ENCODE data around the gene MXI1.
A peak's percentile ranks its signal among the peaks of the same experiment; 100 is the strongest.

Gene MXI1

DNA sequence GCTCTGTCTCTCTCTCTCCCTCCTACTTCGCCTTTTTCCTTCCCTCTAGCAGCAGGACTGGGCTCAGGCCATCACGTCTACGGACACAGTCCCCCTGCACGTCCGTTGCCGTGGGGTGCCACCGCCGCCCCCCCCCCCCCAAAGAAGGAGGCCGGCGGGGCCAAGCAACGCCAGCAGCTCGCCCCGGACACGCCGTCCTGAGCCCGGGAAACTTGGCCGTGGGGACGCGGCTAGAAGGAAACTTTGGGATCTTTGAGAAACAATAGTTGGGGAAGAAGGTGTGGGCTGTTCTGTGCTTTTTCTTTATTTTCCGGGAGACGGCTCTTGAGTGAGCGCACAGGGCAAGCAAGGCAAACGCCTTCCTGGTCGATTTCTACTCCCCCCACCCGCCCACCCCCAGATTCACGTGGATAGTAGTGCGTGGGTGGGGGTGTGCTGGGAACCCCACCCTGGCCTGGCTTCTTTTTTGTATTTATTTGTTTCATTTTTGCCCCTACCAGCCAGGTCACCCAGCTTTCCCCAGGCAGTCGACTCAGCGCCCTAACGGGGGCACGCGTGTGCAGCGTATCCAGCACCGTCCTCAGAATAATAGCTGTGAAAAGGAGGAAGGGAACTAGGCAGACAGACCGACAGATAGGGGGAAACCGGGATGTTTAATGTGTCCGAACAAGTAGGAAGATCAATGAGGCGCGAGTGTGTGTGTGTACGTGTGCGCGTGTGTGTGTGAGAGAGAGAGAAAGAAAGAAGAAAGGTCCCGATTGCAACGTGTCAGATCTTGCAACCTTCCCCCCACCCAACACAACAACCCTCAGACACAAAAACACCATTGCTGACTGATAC is 1.4 kb downstream of the MXI1 start:
- Histone ChIP-seq H3K27ac (ENCODE audit: low read depth, low read length) (peak overlapping the region; percentile 45), H3K27me3 (ENCODE audit: insufficient read depth, low read length) (no peaks in the 10 kb centered on the region)

DNA sequence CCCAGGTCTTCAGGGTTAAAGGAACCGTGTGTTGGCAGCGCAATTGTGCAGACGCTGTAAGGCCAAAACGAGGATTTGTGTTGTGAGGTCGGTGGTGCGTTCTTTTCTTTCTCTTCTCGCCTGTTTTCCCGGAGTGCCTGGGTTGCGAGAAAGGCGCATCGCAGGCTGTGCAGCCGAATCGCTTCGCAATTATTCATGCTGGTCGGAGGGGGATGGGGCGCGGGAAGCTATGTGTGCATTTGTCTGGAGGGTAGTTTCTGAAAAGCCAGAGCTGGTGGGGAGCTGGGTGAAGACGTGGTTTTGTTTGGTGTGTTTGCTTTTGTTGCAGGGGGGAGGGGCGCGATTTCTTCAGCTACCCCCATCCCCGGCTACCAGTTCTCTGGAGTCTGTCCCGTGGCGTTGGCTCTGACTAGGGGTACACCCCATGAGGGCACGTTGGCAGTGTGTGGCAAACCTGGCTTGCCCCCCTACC is 2.1 kb downstream of the MXI1 start:
- Histone ChIP-seq H3K79me2 (ENCODE audit: control insufficient read depth, insufficient read depth, low read length, unreplicated experiment) (no peaks in the 10 kb centered on the region), H2AFZ (ENCODE audit: low read length, unreplicated experiment) (peak overlapping the region; percentile 65), H3K27ac (ENCODE audit: low read depth, low read length) (peak overlapping the region; percentile 45), H3K4me1 (ENCODE audit: control insufficient read depth, insufficient read depth, low read length, unreplicated experiment) (peaks cover 10% of the 10 kb centered on the region), H3K36me3 (ENCODE audit: insufficient read depth, low read length) (no peaks in the 10 kb centered on the region), H3K4me3 (ENCODE audit: low read depth, low read length) (peak overlapping the region; percentile 93), H3K27me3 (ENCODE audit: insufficient read depth, low read length) (no peaks in the 10 kb centered on the region)

More for the DNA sequence above, 1.4 kb downstream of the MXI1 start:
- H3K79me2 ChIP-seq (ENCODE audit: control insufficient read depth, insufficient read depth, low read length, unreplicated experiment) = no peaks in the 10 kb centered on the region
- H3K4me3 ChIP-seq (ENCODE audit: low read depth, low read length) = peak overlapping the region; percentile 93
- H3K36me3 ChIP-seq (ENCODE audit: insufficient read depth, low read length) = no peaks in the 10 kb centered on the region
- H2AFZ ChIP-seq (ENCODE audit: low read length, unreplicated experiment) = peak overlapping the region; percentile 83
- peaks cover 10% of the 10 kb centered on the region for H3K4me1 ChIP-seq (ENCODE audit: control insufficient read depth, insufficient read depth, low read length, unreplicated experiment)

- peaks cover 10% of the 10 kb centered on the region for H3K4me1 ChIP-seq (ENCODE audit: control insufficient read depth, insufficient read depth, low read length, unreplicated experiment)
- no peaks in the 10 kb centered on the region for H3K79me2 ChIP-seq (ENCODE audit: control insufficient read depth, insufficient read depth, low read length, unreplicated experiment)
- H3K27ac ChIP-seq (ENCODE audit: low read depth, low read length) = peak overlapping the region; percentile 59
- H3K27me3 ChIP-seq (ENCODE audit: insufficient read depth, low read length) = no peaks in the 10 kb centered on the region
- H2AFZ ChIP-seq (ENCODE audit: low read length, unreplicated experiment) = peak overlapping the region; percentile 95
- H3K4me3 ChIP-seq (ENCODE audit: low read depth, low read length) = peak overlapping the region; percentile 93
- H3K36me3 ChIP-seq (ENCODE audit: insufficient read depth, low read length) = no peaks in the 10 kb centered on the region
These were observed 2.7 kb downstream of the MXI1 start for GRCh38 chr10:110209926-110210673.

DNA sequence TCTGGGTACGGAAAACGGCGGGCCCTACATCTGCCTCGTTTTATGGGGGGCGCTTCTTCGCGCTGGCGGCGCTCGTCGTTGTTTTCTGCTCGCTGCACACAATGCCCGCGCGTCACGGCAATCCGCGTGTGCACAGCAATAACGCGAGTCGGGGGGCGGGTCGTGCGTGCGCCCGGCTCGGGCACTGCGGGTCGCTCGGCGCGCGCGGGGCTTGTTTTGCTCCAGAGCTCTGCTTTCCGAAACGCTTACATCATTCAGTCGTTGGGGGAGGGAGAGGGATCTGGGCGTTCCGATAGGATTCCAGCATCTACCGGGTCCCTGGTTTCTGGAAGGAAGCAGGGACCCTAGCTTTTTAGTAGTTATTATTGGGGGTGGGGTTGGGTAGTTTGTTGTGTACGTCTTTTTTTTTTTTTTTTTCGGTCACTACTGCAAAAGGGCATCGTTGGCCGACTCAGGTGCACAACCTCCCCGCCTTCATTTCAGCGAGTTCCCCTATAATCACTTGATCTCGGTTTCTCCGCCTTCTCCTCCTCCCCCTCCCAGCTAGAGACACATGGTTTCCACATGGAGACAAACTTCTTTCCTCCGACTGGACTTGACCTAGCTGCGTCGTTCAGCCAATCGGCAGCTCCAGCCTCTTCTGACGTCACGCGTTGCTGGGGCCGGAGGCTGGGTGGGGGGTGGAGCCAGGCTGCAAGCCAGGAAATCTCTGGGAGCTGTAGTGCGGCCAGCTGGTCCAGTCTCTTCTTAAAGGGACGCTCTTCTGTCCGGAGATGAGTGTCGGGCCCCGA is 3.5 kb downstream of the MXI1 start:
- Histone ChIP-seq H3K79me2 (ENCODE audit: control insufficient read depth, insufficient read depth, low read length, unreplicated experiment) (no peaks in the 10 kb centered on the region), H3K27ac (ENCODE audit: low read depth, low read length) (peak overlapping the region; percentile 59), H3K27me3 (ENCODE audit: insufficient read depth, low read length) (no peaks in the 10 kb centered on the region), H3K4me3 (ENCODE audit: low read depth, low read length) (peak overlapping the region; percentile 93), H2AFZ (ENCODE audit: low read length, unreplicated experiment) (peak overlapping the region; percentile 95), H3K36me3 (ENCODE audit: insufficient read depth, low read length) (no peaks in the 10 kb centered on the region), H3K4me1 (ENCODE audit: control insufficient read depth, insufficient read depth, low read length, unreplicated experiment) (peaks cover 10% of the 10 kb centered on the region)

DNA sequence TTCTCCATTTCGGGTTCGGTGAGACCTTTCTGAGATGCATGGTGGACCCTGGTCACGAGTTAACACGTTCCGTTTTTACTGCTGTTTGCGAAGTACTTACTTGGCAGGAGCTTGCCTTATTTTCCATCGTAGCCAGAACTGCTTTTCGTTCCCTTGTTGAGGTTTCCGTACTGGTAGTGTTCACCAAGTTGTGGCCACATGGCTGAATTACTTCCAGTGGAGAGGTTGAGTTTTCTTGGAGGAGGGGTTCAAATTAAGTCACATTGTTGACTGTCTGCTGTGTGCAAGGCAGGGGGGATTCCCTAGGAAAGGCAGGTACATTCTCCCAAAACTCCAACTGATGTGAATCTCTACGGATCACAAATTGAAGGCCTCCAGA is 4.0 kb downstream of the MXI1 start:
- Histone ChIP-seq H2AFZ (ENCODE audit: low read length, unreplicated experiment) (peak overlapping the region; percentile 73), H3K4me3 (ENCODE audit: low read depth, low read length) (peak overlapping the region; percentile 93), H3K27me3 (ENCODE audit: insufficient read depth, low read length) (no peaks in the 10 kb centered on the region), H3K4me1 (ENCODE audit: control insufficient read depth, insufficient read depth, low read length, unreplicated experiment) (peaks cover 10% of the 10 kb centered on the region), H3K36me3 (ENCODE audit: insufficient read depth, low read length) (no peaks in the 10 kb centered on the region), H3K27ac (ENCODE audit: low read depth, low read length) (peak overlapping the region; percentile 13; the same call in 1 of the 2 replicates), H3K79me2 (ENCODE audit: control insufficient read depth, insufficient read depth, low read length, unreplicated experiment) (no peaks in the 10 kb centered on the region)

- H3K27me3 ChIP-seq (ENCODE audit: insufficient read depth, low read length) = no peaks in the 10 kb centered on the region
- peaks cover 10% of the 10 kb centered on the region for H3K4me1 ChIP-seq (ENCODE audit: control insufficient read depth, insufficient read depth, low read length, unreplicated experiment)
- H3K4me3 ChIP-seq (ENCODE audit: low read depth, low read length) = no peak overlapping the region; the same call in 1 of the 2 replicates
- no peak overlapping the region for H2AFZ ChIP-seq (ENCODE audit: low read length, unreplicated experiment)
- H3K36me3 ChIP-seq (ENCODE audit: insufficient read depth, low read length) = no peaks in the 10 kb centered on the region
- no peaks in the 10 kb centered on the region for H3K79me2 ChIP-seq (ENCODE audit: control insufficient read depth, insufficient read depth, low read length, unreplicated experiment)
- H3K27ac ChIP-seq (ENCODE audit: low read depth, low read length) = no peak overlapping the region
These were observed 5.0 kb downstream of the MXI1 start for GRCh38 chr10:110212119-110213006.

DNA sequence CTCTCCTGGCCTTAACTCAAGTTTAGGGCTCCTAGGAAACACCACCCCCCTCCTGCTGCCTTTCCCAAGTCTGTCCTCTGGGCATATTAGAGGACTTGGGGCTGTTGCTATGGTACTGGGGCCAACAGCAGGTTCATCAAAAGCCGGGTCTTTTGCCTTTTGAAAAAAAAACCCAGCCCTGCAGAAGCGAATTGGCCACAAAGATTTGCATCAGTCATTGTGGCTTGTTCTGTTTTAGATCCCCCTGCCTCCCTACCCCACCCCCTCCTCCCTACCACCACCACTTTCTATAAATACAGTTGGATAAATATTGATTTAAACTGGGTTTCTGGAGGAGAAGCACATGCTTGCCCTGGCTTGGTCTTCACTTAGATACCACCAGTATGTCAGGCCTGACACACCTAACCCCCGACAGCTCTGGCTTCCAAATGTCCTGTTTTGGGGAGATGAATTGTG is 7.0 kb downstream of the MXI1 start:
- H3K4me1 ChIP-seq (ENCODE audit: control insufficient read depth, insufficient read depth, low read length, unreplicated experiment) = peaks cover 10% of the 10 kb centered on the region
- H3K27ac ChIP-seq (ENCODE audit: low read depth, low read length) = no peak overlapping the region
- no peak overlapping the region for H3K4me3 ChIP-seq (ENCODE audit: low read depth, low read length)

DNA sequence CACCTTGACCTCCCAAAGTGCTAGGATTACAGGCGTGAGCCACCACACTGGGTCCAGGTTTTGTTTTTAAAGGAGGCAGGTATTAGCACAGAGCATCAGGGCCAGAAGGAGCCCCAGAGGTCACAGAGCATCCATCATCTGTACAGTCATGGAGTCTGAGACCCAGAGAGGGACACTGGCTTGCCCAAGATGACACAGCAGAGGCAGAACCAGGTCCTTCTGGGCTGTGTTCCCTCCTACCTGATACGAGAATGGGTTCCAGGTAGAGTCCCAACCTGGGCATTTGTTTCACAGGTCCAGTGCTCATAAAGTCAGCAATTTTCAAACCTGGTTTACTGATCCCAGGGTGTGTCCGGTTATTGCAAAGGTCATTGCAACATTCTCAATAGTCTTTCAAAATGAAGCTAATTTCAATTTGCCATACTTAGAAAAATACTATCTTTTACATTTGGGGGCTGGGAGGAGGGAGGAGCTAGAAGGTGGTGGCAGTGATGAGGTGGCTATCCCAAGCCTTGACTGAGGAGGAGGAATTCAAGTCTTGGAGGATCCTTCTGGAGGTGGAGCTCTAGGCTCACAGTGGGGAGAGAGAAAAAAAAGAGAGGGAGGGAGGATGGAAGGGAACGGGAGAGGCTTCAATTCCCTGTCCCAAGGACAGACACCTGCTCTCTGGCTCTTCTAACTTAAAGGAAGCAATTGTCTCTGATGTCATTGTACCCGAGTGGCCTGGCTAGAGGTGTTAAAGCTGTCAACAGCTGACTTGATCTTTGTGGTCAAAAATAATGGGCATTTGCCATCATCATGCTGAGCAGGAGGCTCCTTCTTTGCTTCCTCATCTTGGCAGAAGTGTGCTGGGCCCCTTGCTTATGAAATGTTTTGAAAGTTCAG is 8.1 kb downstream of the MXI1 start:
- Histone ChIP-seq H3K36me3 (ENCODE audit: insufficient read depth, low read length) (no peaks in the 10 kb centered on the region), H3K4me3 (ENCODE audit: low read depth, low read length) (no peak overlapping the region), H3K27me3 (ENCODE audit: insufficient read depth, low read length) (no peaks in the 10 kb centered on the region), H3K4me1 (ENCODE audit: control insufficient read depth, insufficient read depth, low read length, unreplicated experiment) (peaks cover 11% of the 10 kb centered on the region), H3K27ac (ENCODE audit: low read depth, low read length) (no peak overlapping the region), H3K79me2 (ENCODE audit: control insufficient read depth, insufficient read depth, low read length, unreplicated experiment) (no peaks in the 10 kb centered on the region), H2AFZ (ENCODE audit: low read length, unreplicated experiment) (no peak overlapping the region)

More for the DNA sequence above, 7.0 kb downstream of the MXI1 start:
- Histone ChIP-seq H2AFZ (ENCODE audit: low read length, unreplicated experiment) (no peak overlapping the region), H3K79me2 (ENCODE audit: control insufficient read depth, insufficient read depth, low read length, unreplicated experiment) (no peaks in the 10 kb centered on the region), H3K27me3 (ENCODE audit: insufficient read depth, low read length) (no peaks in the 10 kb centered on the region), H3K36me3 (ENCODE audit: insufficient read depth, low read length) (no peaks in the 10 kb centered on the region)

GRCh38 chr10:110216240-110216639 is 8.8 kb downstream of the MXI1 start:
- H3K36me3 ChIP-seq (ENCODE audit: insufficient read depth, low read length) = no peaks in the 10 kb centered on the region
- H3K79me2 ChIP-seq (ENCODE audit: control insufficient read depth, insufficient read depth, low read length, unreplicated experiment) = no peaks in the 10 kb centered on the region
- H3K4me3 ChIP-seq (ENCODE audit: low read depth, low read length) = no peak overlapping the region
- H2AFZ ChIP-seq (ENCODE audit: low read length, unreplicated experiment) = no peak overlapping the region
- H3K27ac ChIP-seq (ENCODE audit: low read depth, low read length) = no peak overlapping the region
- peaks cover 18% of the 10 kb centered on the region for H3K4me1 ChIP-seq (ENCODE audit: control insufficient read depth, insufficient read depth, low read length, unreplicated experiment)
- no peaks in the 10 kb centered on the region for H3K27me3 ChIP-seq (ENCODE audit: insufficient read depth, low read length)
